Testis (tissue), 3 donors: Measurements from ENCODE around the gene AIFM1. TPM values are rescaled to one million over a fixed set of nuclear protein-coding genes. Genes with fewer than 3 reads are reported as not detected.

Source experiments
- DNase-seq: peaks from one replicate; pipeline ENCODE4 v3.0.0-alpha.2; 2019
- H3K27ac ChIP-seq, 2 donors: fragments of 200-600 bp; sonication (generic); one replicate each; pipeline ENCODE4 v1.5.1; 2019
- H3K27me3 ChIP-seq: fragments of 200-600 bp; sonication (generic); one replicate; pipeline ENCODE4 v1.5.1; 2019
- H3K36me3 ChIP-seq: fragments of 200-600 bp; sonication (generic); one replicate; pipeline ENCODE4 v1.5.1; 2017; ENCODE audit warnings: low read depth; ENCODE audit errors: missing control alignments
- H3K4me1 ChIP-seq: fragments of 200-600 bp; sonication (generic); one replicate; pipeline ENCODE4 v1.5.1; 2019
- H3K4me3 ChIP-seq, 2 donors: fragments of 200-600 bp; sonication (generic); one replicate each; pipeline ENCODE4 v1.5.1; 2017 to 2019
- H3K9me3 ChIP-seq: fragments of 200-600 bp; sonication (generic); one replicate; pipeline ENCODE4 v1.5.1; 2017
- POLR2A ChIP-seq: fragments of 450-650 bp; IDR thresholded peaks from one replicate; pipeline ENCODE4 v1.6.1; 2017; ENCODE audit warnings: antibody characterized with exemption, mild to moderate bottlenecking, moderate library complexity
- WGBS, 2 donors: methylation state at CpG; one replicate each; pipeline ENCODE4 v1.1.5; 2018; 5-methylcytosine and 5-hydroxymethylcytosine counted together
- intact Hi-C: fragments of 100-400 bp; cut with DNase I; formaldehyde crosslinking; loops from one replicate; pipeline ENCODE4 v1.15.1; 2023; ENCODE audit warnings: low total_unique reads
- polyA plus RNA-seq: library from polyadenylated mRNA; stranded (reverse); fragments of 350-450 nt; fragmentation: Illumina TruSeq; extraction: RNeasy Lipid Tissue Mini Kit (QIAGEN cat#74804); gene quantifications from one replicate; pipeline ENCODE4 v1.2.3, GENCODE V29; 2014; ENCODE audit warnings: low read depth, low replicate concordance; ENCODE audit not compliant: insufficient read depth
- total RNA-seq, 2 donors: library from RNA; depleted of rRNA; stranded (reverse); fragments of >200 nt; gene quantifications; one replicate each; pipeline ENCODE4 v1.2.3, GENCODE V29; 2016
- TF ChIP-seq, protein P1 (sequence below), 3 experiments: fragments of 450-650 bp in 2 of 3; fragments of 200-600 bp in 1 of 3; sonication (generic) in 1 of 3; IDR thresholded peaks; one replicate each; pipeline ENCODE4 v1.5.1; 2016 to 2019; ENCODE audit warnings: antibody characterized with exemption in 3 of 3, mild to moderate bottlenecking in 2 of 3, moderate library complexity in 1 of 3

The AIFM1 gene
- total and polyA plus RNA-seq, 3 donors from 2014 or later = 55.1 to 70.1 (median 67.1) TPM

DNA sequence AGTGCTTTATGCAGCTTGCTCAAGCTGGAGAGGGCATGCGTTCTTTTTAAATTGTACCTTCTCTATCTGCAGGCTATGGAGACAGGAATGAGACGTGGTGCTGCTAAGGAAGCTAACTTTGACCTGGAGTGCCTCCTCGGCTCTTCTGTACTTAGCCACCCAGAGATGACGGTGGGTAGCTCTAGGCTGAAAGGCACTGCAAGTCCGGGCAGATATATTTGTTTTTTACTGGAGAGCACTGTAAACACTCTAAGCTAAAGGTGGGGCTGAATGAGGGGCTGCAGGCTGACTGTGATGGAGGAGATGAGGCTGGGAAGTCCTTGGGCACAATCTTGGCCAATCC, 67.5 kb downstream of the AIFM1 start:
- 40% methylated on average over 5 of the region's 5 CpGs; no CpG with 5 or more reads in 1 of the 2 donors for WGBS, 2 donors
- TF ChIP-seq, protein P1, sequence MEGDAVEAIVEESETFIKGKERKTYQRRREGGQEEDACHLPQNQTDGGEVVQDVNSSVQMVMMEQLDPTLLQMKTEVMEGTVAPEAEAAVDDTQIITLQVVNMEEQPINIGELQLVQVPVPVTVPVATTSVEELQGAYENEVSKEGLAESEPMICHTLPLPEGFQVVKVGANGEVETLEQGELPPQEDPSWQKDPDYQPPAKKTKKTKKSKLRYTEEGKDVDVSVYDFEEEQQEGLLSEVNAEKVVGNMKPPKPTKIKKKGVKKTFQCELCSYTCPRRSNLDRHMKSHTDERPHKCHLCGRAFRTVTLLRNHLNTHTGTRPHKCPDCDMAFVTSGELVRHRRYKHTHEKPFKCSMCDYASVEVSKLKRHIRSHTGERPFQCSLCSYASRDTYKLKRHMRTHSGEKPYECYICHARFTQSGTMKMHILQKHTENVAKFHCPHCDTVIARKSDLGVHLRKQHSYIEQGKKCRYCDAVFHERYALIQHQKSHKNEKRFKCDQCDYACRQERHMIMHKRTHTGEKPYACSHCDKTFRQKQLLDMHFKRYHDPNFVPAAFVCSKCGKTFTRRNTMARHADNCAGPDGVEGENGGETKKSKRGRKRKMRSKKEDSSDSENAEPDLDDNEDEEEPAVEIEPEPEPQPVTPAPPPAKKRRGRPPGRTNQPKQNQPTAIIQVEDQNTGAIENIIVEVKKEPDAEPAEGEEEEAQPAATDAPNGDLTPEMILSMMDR (IDR thresholded peaks at IDR 0.05) = no peak
- TF ChIP-seq POLR2A = no peak
- intact Hi-C loops = no loop called here
- Histone ChIP-seq H3K27ac (no peak overlapping the region), H3K9me3 (no peaks in the 10 kb centered on the region), H3K4me3 (no peak overlapping the region), H3K36me3 (no peaks in the 10 kb centered on the region), H3K4me1 (no peaks in the 10 kb centered on the region), H3K27me3 (no peaks in the 10 kb centered on the region)
- DNase-seq = no peak

DNA sequence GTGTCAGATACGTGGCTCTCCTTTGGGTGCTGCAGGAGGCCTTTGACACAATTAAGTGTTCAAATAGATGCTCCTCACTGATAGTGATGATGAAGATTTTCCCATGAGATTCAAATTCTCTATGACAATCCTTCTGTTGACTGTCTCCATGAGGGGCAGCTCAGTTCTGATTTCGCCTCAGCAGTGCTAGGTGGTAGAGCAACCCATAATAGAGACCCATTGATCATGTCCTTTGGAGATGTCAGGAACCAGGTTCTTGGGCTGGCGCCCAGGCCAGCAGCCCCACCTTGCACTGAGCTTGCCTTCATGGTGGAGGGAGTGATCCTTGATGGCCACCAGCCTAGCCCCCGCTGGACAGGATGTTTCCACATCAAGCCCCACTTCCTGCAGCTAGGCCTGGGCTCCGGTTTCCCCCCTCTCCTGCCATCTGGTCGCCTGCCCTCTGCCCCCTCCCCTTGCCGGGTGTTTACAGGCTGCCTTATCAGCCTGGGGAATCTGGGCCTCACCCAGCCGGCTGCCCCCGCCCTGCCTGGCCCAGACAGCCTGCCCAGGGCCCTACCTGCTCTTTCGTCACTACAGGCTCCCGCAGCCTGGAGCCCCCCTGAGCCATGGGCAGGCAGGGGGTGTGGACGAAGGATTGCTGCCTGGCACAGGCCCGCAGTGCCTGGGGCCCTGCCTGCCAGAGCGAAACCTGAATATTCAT, 68.0 kb downstream of the AIFM1 start:
- intact Hi-C loops = no loop called here

DNA sequence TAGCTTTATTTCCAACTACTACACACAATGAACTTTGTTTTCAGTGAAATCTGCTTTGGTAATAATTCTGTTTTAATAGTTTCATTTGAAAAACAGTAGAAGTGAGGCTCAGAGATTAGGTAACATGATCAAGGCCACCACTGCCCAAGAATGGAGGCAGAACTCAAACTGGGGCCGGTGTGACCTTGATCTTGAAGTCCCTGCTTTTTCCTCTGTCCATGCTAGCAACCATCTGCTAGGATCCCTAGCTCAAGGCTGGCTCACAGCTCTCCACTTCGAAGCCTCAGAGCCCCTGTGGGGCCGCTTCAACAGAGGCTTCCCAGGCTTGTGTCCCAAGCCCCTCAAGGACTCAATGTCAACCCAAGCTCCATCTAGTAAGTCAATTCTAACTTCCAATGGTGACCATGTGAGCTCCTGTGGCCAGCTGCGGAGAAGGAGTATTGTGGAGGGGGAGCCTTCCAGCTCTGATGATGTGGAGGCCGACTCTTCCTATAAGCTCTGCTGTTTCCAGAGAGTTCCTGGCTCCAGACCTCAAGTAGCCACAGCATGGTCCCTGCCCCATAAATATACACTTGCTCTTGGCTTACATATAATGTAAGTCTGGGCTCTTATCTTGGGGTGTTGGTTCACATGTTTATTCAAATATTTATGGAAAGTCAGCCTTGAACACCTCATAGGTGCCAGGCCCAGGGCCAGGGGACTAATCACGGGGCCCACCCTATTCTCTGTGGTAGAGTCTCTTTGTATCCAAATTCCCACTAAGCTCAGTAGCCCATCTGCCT, 70.2 kb downstream of the AIFM1 start:
- TF ChIP-seq POLR2A = no peak
- TF ChIP-seq, protein P1 (IDR thresholded peaks at IDR 0.05) = no peak
- Histone ChIP-seq H3K36me3 (no peaks in the 10 kb centered on the region), H3K27ac (no peak overlapping the region), H3K27me3 (no peaks in the 10 kb centered on the region), H3K9me3 (no peaks in the 10 kb centered on the region), H3K4me3 (no peak overlapping the region), H3K4me1 (no peaks in the 10 kb centered on the region)
- WGBS, 2 donors = 62 to 88% methylated on average over 1 to 6 of the region's 6 CpGs
- no peak for DNase-seq
- intact Hi-C loops = no loop called here

More for the DNA sequence above, 68.0 kb downstream of the AIFM1 start:
- no peak for TF ChIP-seq POLR2A
- TF ChIP-seq, protein P1 (IDR thresholded peaks at IDR 0.05) = no peak
- no peaks in the 10 kb centered on the region for H3K9me3 ChIP-seq
- H3K4me3 ChIP-seq = no peak overlapping the region
- H3K27me3 ChIP-seq = no peaks in the 10 kb centered on the region
- no peaks in the 10 kb centered on the region for H3K36me3 ChIP-seq
- no peaks in the 10 kb centered on the region for H3K4me1 ChIP-seq
- WGBS, 2 donors = 75 to 88% methylated on average over 2 to 13 of the region's 14 CpGs
- no peak for DNase-seq
- H3K27ac ChIP-seq = no peak overlapping the region

DNA sequence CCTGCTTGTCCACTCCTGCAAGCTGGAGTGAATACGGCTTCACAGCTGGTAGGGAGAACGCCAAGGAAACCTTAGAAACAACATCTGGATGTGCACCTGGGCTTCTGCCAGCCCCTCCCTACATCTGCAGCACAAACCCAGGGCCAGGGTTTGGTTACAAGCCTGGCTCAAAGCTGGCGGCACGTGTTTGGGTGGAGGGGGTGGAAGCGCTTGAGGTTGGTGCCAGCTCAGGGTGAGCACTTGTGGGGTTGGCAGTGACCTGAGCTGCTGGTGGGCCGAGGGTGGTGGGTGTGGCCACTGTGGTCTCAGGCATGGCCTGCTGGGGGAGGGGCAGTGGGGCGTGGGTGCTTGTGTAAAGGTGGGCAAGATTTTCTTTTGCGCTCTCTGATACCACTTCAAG, 70.9 kb downstream of the AIFM1 start:
- Histone ChIP-seq H3K36me3 (no peaks in the 10 kb centered on the region), H3K27ac (no peak overlapping the region), H3K27me3 (no peaks in the 10 kb centered on the region), H3K4me3 (no peak overlapping the region), H3K4me1 (no peaks in the 10 kb centered on the region), H3K9me3 (no peaks in the 10 kb centered on the region)
- WGBS, 2 donors = 77 to 93% methylated on average over 3 to 6 of the region's 8 CpGs
- intact Hi-C loops = no loop called here
- no peak for DNase-seq
- TF ChIP-seq POLR2A = no peak
- TF ChIP-seq, protein P1 (IDR thresholded peaks at IDR 0.05) = no peak
